HG03354 (cell line): ENCODE measurements around the gene CDK6.

Experiments used
- ATAC-seq: cut with Tn5 transposase; IDR thresholded peaks from one replicate; pipeline ENCODE4 v1.9.1; 2021; ENCODE audit warnings: mild to moderate bottlenecking; ENCODE audit not compliant: unreplicated experiment, poor library complexity, severe bottlenecking

Gene CDK6

DNA sequence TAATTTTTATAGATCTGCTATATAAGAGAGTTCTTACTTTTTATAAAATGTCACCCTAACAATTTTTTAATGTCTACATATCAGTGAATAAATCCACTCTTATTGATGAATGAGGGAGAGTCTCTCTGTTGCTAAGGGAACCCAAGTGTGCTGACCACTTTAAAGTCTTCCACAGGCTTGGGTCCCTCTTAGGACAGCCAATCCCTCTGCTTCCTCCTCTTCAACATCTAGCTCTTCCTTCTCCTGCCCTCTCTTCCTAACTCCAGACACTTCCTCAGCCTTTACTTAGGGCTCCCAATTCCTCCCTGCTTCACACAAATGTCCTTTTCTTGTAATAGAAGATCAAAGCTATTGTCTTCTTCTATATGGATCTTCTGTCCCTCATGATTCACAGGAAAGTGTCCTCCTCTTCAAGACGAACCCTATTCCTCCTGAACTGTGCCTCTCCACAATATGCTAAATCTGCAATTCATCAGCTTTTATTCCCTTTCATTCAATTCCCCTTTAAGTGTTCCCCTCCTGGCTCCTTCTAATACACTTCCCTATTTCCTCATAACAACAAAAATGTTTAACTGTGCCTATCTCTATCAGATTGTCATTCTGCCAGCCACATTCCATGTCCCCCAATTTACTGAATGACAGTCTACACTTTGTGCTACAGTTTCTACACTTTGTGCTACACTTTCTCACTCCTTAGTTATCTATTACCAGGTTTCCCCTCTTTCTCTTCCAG lies 37.7 kb downstream of the CDK6 start:
- ATAC-seq: no peak

DNA sequence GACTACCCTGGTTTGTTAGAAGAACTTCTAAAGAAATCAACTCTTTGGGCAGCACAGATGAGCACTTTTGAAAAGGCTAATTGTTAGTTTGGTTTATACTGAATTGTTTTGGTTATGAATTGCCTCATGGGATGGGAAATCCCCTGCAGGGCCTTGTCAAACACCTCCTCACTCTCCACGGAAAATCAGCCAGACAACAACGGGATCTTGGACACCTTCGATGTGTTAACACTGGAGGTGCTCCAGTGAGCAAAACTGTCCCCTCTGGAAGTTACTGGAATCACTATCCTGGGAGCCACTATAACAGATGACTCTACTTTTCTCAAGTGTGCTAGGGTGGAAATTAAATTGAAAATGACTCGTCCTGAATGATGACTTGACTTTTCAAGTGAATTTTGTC lies 38.7 kb downstream of the CDK6 start:
- ATAC-seq: no peak

DNA sequence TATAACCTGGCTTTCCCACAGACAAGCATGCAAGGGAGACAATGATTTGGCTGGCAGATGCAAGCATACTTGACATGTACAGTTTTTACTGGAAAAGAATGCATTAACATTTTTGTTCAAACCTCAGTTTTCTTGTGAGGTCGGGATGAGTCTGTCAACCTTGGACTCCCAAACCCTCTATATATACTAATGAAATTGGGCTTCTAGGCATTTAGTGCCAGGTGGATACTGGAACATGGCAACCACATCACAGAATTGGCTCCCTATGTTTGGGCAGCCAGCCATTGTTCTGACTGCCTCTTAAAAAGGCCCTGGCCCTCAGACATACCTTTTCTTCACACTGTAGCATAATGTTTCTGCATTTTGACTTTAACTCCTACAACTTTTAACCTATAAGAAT lies 39.1 kb downstream of the CDK6 start:
- no peak for ATAC-seq

DNA sequence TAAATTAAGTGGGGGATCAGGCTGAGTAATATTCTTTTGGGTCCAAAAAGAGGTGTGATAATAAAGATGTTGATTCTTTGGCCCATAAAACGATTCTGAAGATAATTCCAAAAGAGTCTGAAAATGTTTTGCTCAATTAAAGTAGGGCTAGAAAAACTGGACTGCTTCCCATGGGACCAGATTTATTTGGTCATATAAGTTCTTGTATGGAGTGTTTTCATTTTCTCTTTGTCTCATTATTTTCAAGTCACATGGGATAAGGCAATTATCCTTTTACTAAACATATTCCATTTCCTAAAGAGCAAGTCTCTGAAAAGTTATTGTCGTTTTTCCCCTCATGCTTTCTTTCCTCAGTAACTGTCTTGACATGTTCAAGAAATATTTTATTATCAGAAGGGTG lies 41.5 kb downstream of the CDK6 start:
- no peak for ATAC-seq

DNA sequence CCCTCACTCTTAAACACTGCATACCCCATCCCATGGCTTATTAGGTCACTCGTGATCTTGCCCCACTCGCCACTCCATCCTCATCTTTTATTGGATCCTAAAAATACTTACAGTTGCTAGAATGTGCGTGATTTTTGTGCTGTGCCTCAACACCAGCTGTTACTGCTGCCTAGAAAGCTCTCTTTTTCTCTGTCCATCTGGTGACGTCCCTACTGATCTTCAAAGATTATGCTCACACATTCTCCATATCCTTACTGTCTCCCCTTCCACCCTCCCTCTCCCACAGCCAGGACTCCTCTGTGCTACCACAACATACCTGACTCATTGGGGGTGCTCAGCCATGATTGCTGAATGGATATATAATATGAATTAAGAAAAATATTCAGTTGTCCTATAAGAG lies 42.0 kb downstream of the CDK6 start:
- ATAC-seq: no peak

DNA sequence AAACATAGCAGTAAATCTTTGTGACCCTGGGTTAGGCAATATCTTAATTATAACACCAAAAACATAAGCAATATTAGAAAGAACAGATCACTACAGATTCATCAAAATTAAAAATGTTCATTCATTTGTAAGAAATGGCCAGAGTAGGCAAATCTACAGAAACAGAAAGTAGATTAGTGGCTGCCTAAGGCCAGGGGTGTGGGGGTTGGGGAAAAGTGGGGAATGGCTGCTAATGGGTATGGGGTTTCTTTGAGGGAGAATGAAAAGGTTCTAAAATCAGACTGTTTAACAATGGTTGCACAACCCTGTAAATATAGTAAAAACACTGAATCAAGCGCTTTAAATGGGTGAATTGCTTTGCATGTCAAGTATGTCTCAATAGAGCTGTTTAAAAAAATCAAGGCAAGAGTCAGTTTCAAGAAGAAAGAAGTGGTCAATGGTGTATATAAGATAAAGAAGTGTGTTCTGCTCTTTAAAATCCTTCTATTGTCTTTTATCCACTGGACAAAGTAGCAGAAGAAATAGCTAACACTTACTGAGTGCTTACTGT lies 42.6 kb downstream of the CDK6 start:
- ATAC-seq: no peak

DNA sequence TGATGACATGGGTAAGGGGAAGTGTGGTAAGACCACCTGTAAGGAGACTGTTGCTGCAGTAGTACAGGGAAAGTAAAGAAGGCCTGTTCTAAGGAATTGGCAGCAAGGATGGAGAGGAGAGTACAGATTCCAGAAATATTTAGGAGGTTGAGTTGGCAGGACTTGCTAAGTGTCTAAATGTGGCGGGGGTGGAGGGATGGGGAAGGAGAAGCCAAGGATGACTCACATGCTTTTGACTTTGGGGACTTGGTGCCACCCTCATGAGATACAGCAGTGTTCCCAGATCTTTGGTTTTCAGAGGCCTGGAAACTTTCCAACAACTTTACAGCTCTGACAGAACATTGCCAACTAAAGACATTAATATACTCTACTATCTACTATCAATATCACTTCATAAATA lies 45.4 kb downstream of the CDK6 start:
- ATAC-seq: no peak

DNA sequence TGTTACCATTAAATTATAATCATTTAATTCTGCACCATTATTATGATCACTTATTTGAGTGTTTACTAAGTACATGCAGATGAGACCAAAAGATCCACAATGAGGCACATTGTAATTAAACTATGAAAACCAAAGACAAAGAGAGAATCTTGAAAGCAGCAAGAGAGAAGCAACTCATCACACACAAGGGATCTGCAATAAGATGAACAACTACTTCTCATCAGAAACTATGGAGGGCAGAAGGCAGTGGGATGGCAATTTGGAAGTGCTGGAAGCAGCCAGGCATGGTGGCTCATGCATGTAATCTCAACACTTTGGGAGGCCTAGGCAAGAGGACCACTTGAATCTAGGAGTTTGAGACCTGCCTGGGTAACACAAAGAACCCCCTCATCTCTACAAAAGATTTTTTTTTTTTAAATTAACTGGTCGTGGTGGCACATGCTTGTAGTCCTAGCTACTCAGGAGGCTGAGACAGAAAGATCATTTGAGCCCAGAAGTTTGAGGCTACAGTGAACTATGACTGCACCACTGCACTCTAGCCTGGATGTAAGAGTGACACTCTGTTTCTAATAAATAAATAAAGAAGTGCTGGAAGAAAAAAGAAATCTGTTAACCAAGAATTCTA lies 47.7 kb downstream of the CDK6 start:
- ATAC-seq: no peak

DNA sequence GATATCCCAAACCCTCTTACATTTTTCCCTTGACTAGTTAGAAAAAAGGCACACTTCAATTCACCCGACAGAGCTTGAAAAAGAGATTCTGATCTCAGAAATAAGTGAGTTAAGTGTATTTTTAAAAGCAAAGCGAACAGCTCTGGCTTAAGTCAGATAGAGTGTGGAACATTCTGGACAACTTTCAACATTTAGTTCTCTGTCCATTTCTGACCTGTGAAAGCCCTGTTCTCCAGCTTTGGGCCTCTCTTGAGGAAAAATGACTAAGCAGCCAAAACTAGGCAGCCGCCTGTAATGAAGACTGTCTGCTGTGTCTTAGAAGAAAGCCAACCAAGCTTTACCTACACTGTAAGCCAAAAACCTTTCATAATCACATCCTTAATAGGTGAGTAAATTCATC lies 50.5 kb downstream of the CDK6 start:
- ATAC-seq: no peak

DNA sequence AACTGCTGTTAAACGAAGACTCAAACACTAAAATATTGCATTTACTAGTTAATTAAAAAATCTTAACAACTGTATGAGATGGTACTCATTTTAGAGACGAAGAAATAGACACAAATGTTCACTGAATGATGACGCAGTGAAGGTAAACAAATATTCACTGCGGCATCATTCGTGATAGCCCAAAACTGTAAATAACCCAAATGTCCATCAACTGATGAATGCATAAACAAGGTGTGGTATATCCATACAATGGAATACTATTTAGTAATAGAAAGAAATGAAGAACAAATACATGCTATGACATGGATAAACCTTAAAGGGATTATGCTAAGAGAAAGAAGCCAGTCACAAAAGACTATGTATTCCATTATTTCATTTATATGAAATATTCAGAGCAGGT lies 51.4 kb downstream of the CDK6 start:
- no peak for ATAC-seq

DNA sequence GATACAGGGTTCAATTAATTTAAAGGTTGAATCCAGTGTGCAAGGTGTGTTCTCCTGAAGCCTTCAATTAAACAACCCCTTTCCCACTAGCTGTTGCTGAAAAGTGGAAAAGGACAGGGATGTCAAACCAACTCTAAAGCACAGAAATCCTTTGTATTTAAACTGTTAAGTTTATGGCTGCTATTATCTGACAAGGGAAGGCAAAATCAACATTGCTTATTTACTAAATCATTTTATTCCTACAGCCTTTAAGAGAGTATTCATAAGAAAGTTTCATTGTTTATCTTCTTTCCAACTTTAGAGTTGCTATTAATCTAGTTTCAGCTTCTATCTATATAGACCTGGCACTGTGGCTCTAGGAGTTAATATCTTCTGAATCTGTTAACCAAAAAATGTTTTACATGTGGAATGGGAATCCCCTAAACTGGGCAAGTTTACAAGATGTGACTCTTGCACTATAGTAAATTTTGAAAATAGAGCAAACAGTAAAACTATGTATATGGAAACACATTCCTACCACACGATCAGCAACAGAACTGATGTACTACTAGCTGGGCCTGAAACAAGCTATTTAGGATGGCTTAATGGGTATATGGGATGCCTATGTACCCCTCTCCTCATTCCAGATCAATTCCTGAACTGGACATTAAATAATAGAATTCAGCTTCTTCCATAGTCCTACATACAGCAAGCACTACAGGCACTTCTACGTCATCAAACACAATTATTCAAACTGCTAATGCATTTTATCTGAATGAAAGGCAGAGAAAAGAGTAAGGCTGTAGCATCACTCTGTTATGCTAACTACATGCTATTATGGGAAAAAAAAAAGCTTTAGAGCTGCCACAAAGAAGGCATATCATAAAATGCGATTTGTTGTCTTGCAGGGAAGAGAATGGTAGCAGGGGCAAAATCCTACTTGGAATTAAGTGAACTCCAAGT lies 52.8 kb downstream of the CDK6 start:
- ATAC-seq: no peak

DNA sequence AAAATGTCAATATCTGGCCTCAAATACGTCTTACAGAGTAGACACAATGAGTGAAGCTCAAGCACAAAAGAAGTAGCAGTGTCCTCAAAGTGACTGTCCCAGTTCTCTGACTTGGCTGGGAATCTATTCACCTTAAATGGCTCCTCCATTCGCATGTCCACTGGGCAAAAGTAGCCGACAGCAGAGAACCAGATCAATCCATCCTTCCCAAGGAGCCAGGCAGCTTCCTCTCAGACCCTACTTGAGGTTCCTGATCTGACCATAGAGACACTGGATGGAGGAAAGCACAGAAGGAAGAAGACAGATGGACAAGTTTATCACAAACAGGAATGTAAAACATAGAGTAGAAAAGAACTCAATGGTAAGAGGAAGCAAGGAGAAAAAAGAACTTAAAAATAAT lies 53.5 kb downstream of the CDK6 start:
- ATAC-seq: no peak

DNA sequence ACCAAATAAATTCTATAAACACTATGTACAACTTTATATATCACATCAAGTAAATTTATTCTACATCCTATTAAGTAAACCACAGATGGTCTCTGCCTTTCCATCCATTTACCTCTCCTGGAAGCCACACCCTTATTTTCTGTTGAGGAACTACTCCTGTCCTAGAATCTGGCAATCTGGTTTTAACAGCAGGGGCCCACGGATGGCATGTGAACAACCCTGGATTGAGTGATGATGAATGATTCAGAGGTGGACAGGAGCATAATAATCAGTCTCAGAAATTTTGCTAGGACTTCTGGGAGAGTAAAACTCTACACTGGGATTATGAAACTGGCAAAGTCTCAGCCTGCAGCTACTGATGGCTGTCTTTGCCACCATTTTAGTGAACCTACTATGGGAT lies 54.1 kb downstream of the CDK6 start:
- ATAC-seq: no peak

DNA sequence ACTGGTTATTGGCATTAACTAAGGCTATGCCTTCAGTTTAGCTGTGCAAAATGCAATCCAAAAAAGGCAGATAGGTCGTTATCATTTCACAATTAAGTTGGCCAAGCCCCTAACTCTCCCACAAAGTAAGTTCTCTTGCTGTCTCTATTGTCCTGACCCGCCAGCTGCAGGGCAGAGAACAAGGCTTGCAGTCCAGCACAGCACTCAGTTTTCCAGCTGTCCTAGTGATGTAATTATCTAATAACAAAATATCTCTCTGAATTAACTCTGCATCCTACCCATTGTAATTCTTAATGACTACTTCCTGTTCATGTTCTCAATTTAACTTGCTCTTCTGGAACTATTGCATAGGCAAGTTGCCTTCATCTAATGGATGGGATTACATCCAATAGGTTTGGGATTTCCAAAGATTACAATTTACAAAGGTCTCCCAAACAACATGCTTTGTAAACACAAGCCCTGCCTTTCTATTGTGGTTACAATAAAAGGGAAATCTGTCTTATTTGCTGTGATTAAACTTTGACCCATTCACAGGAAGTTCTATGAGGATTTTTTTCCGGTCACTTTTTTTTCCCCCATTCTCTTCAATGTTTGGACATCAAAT lies 55.2 kb downstream of the CDK6 start:
- ATAC-seq: no peak

DNA sequence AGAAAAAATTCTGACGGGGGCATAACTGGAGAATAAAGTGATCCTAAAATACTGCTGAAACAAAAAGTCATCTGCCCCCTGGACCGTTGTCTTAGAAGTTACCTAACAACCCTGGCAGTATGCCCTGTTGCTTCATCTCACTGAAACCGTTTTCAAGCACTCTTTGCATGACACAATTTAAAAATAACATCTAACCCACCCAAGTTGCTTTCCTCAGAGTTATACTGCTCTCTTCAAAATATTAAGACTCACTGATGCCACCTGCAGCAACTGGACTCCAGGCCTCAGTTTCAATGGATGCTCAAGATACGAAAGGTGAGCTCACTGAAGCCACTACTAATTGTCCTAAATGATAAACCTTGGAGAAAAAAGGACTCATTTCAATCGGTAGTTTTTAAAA lies 57.4 kb downstream of the CDK6 start:
- peak; percentile 82 for ATAC-seq

DNA sequence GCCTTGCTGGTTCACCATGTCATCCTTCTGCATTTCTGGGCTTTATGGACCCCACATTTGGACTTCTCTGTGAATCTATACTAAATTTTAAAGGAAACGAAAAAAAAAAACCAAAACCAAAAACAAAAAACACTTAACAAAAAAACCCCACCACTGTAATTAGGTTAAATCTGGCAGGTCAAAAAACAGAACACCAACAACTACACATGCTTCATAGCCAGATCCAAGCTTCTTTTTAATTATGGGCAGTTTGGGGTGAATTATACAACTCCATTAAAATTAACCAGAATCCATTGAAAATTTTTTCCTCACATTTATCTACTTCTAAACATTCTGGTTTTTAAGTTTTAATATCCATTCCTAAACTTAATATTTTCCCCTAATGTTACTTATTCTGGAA lies 58.4 kb downstream of the CDK6 start:
- no peak for ATAC-seq

DNA sequence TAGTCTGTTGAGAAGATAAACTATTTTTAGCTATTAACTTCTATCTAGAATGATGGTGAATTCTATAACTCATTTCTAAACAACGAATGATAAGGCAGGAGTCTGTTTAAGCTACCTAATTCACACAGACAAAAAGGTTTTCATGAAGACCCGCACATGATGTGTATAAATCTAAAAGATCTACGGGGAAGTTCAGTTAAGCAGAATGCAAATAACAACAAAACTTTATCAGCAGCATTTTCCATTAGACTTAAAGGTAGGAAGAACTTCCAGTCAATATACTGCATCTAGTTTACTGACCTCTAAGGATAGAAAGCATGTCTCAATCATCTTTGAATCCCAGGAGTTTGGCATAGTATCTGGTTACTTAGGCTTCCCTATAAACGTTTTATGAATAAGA lies 62.6 kb downstream of the CDK6 start:
- no peak for ATAC-seq

DNA sequence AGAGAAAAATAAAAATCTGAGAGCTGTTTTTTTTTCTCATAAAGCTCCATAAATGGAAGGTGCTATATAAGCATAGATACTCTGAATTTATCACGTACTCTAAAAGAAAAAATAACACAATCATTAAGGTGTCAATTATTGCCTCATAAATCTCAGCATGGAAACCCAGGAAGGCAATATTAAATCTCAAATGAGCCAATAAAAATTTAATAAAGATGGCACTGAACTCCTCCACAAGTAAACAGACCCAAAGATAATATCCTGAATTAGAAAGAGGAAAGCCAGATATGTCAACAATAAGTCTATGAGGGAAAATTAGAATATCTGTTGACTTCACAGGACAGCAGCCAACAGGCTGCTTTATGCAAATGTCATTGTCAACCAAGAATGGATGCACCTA lies 66.5 kb downstream of the CDK6 start:
- no peak for ATAC-seq

DNA sequence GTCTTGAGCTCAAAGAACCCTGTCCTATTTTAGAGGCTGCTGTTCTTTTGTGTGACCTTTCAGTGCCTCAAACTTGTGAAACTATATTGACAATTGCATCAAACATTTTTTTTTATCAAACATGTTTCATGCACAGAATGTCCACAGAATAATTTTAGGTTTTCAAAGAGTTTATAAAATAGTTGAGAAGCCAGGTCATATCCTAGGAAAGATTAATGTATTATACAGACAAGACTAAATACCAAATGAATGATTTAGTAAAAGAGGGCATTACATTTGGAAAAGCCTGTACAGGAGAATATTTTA lies 67.0 kb downstream of the CDK6 start:
- no peak for ATAC-seq
